Mucosa of descending colon (tissue), 3 donors: ENCODE measurements around the gene COPS8. TPM values are rescaled to one million over a fixed set of nuclear protein-coding genes. Genes with fewer than 3 reads are reported as not detected.

Source experiments
- ATAC-seq: fragments of 200-7000 bp; cut with Tn5 transposase; one replicate; pipeline ENCODE4 v1.9.1; 2020; ENCODE audit warnings: mild to moderate bottlenecking, moderate library complexity
- DNase-seq, 3 donors: peaks; one replicate each; pipeline ENCODE4 v3.0.0-alpha.2; 2020
- H3K36me3 ChIP-seq: fragments of 200-600 bp; one replicate; pipeline ENCODE4 v1.8.0; 2021; ENCODE audit warnings: low read depth, mild to moderate bottlenecking
- H3K4me1 ChIP-seq: fragments of 200-600 bp; one replicate; pipeline ENCODE4 v1.8.0; 2021; ENCODE audit warnings: low read depth, mild to moderate bottlenecking
- H3K4me3 ChIP-seq: fragments of 200-600 bp; one replicate; pipeline ENCODE4 v1.8.0; 2021; ENCODE audit warnings: mild to moderate bottlenecking
- H3K9me3 ChIP-seq: fragments of 200-600 bp; one replicate; pipeline ENCODE4 v1.8.0; 2021; ENCODE audit warnings: mild to moderate bottlenecking
- intact Hi-C, 2 donors: fragments of 100-400 bp; cut with DNase I in 1 of 2; cut with micrococcal nuclease in 1 of 2; formaldehyde crosslinking; loops; one replicate each; pipeline versions ENCODE4 v1.11.0 to v1.11.1; 2022; cut with DNase I, micrococcal nuclease
- total RNA-seq, 3 donors: library from RNA; stranded (reverse); fragmentation: NEBNext Ultra II Directional in 2 of 3; extraction: Animal tissue kit (Norgen Biotek cat#: 25700) in 2 of 3; gene quantifications; one replicate each; pipeline versions ENCODE4 v1.2.1 to v1.2.4, GENCODE V29; 2021 to 2023
- TF ChIP-seq, protein P1 (sequence below): fragments of 200-600 bp; IDR thresholded peaks from one replicate; pipeline ENCODE4 v1.8.0; 2022; ENCODE audit warnings: antibody characterized with exemption, mild to moderate bottlenecking
- donor health status: DM: no; HTN: no; CAD: no; lungs with moderate emphysema.
- donor health status: DM: no; HTN: no; CAD: no.
- donor health status: DM: no; HTN: yes; CAD: no.

Gene COPS8
- total RNA-seq, 3 donors from 2014 or later, result 23.4 to 37.3 (median 31.5) TPM

DNA sequence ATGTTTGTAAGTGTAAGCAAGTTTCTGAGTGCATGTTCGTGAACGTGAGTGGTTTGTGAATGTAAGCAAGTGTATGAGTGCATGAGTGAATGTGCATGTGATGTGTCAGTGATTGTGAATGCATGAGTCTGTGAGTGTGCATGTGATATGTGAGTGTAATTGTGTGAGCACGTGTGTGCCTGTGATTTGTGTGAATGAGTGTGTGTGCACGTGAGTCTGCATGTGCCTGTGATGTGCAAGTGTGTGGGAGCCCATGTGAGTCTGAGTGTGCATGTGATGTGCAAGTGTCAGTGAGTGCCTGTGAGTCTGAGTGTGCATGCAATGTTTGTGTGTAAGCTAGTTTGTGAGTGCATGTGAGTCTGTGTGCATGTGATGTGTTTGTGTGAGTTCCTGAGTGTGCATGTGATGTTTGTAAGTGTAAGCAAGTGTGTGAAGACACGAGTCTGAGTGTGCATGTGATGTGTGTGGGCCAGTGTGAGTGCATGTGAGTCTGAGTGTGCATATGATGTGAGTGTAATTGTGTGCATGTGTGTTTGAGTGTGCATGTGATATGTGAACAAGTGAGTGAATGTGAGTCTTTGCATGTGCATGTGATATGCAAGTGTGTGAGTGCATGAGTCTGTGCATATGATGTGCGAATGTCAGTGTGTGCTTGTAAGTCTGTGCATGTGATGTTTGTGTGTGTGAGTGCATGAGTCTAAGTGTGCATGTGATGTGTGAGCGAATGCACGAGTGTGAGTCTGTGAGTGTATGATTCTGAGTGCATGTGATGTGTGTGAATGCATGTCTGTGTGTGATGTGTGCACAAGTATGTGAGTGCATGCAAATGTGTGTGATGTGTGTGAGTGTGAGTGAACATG is 45.1 kb downstream of the COPS8 start:
- TF ChIP-seq, protein P1, sequence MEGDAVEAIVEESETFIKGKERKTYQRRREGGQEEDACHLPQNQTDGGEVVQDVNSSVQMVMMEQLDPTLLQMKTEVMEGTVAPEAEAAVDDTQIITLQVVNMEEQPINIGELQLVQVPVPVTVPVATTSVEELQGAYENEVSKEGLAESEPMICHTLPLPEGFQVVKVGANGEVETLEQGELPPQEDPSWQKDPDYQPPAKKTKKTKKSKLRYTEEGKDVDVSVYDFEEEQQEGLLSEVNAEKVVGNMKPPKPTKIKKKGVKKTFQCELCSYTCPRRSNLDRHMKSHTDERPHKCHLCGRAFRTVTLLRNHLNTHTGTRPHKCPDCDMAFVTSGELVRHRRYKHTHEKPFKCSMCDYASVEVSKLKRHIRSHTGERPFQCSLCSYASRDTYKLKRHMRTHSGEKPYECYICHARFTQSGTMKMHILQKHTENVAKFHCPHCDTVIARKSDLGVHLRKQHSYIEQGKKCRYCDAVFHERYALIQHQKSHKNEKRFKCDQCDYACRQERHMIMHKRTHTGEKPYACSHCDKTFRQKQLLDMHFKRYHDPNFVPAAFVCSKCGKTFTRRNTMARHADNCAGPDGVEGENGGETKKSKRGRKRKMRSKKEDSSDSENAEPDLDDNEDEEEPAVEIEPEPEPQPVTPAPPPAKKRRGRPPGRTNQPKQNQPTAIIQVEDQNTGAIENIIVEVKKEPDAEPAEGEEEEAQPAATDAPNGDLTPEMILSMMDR, result no peak
- Histone ChIP-seq H3K36me3 (no peaks in the 10 kb centered on the region), H3K9me3 (no peaks in the 10 kb centered on the region), H3K4me3 (no peak overlapping the region), H3K4me1 (no peaks in the 10 kb centered on the region)
- ATAC-seq (no peak), DNase-seq (no peak)
- intact Hi-C loops, result no loop called here

GRCh38 chr2:237131749-237132533 is 46.3 kb downstream of the COPS8 start:
- no peak overlapping the region for H3K4me3 ChIP-seq

DNA sequence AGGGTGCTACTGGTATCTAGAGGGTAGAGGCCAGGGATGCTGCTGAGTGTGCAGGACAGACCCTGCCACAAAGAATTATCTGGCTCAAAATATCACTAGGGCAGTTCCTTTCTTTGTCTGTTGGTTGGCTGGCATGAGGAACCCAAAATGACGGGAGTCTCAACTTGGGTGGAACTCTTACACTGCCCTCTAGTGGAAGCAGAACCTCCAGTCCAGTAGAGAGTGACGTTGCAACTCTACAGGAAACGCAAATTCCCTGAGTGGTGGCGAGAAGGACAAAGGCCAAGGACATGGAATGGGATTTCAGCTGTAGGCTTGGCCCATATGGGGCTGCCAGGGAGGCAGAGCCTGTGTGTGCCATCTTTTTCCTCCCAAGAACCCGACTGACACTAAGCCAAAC is 47.1 kb downstream of the COPS8 start:
- ATAC-seq (peak; percentile 47), DNase-seq (no peak)
- intact Hi-C loops, result no loop called here
- no peaks in the 10 kb centered on the region for H3K9me3 ChIP-seq
- no peaks in the 10 kb centered on the region for H3K36me3 ChIP-seq
- H3K4me1 ChIP-seq, result no peaks in the 10 kb centered on the region
- TF ChIP-seq, protein P1, result no peak
- H3K4me3 ChIP-seq, result no peak overlapping the region

More at GRCh38 chr2:237131749-237132533, 46.3 kb downstream of the COPS8 start:
- DNase-seq (no peak), ATAC-seq (no peak)
- Histone ChIP-seq H3K36me3 (no peaks in the 10 kb centered on the region), H3K4me1 (no peaks in the 10 kb centered on the region), H3K9me3 (no peaks in the 10 kb centered on the region)
- TF ChIP-seq, protein P1, result no peak
- intact Hi-C loops, result no loop called here

GRCh38 chr2:237134321-237135230 is 48.9 kb downstream of the COPS8 start:
- no peaks in the 10 kb centered on the region for H3K9me3 ChIP-seq
- intact Hi-C loops, result no loop called here
- H3K4me3 ChIP-seq, result no peak overlapping the region
- H3K36me3 ChIP-seq, result no peaks in the 10 kb centered on the region
- no peaks in the 10 kb centered on the region for H3K4me1 ChIP-seq
- DNase-seq, result no peak
- TF ChIP-seq, protein P1, result no peak
- no peak for ATAC-seq

- intact Hi-C loops, result no loop called here
These were observed 51.1 kb downstream of the COPS8 start for GRCh38 chr2:237136824-237137223.

More at GRCh38 chr2:237136824-237137223, 51.1 kb downstream of the COPS8 start:
- Histone ChIP-seq H3K4me3 (no peak overlapping the region), H3K9me3 (no peaks in the 10 kb centered on the region), H3K4me1 (no peaks in the 10 kb centered on the region), H3K36me3 (no peaks in the 10 kb centered on the region)
- no peak for ATAC-seq
- no peak for DNase-seq
- TF ChIP-seq, protein P1, result no peak
